ENCODE results near the gene PTP4A2. TPM values are rescaled to one million over a fixed set of nuclear protein-coding genes. Genes with fewer than 3 reads are reported as not detected.

The PTP4A2 gene
- total RNA-seq, 1 experiment from 2014 or later, result 201 TPM

DNA sequence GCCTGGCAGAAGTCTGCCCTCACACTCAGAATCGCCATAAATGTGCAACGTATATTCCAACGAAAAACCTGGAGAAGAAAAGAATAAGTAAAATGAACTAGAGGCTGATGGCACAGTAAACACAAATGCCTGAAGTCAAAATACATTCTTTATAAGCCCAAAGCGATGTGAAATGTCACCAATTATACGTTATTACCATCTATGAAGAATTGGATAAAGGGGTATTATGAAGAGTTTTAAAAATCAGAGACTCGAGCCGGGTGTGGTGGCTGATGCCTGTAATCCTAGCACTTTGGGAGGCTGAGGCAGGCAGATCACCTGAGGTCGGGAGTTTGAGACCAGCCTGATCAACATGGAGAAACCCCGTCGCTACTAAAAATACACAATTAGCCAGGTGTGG is 18.6 kb downstream of the PTP4A2 start:
- Histone ChIP-seq H3K4me2 (no peak overlapping the region), H3K27me3 (ENCODE audit: insufficient read depth, low read depth) (no peaks in the 10 kb centered on the region), H3K4me3 (no peak overlapping the region), H3K9me2 (ENCODE audit: insufficient read depth) (no peaks in the 10 kb centered on the region), H3K79me2 (ENCODE audit: low read depth) (peaks cover 98% of the 10 kb centered on the region), H4K20me1 (ENCODE audit: insufficient read depth) (peaks cover 97% of the 10 kb centered on the region), H3K4me1 (replicated peaks; ENCODE audit: insufficient read depth) (peaks cover 42% of the 10 kb centered on the region), H3K9me3 (ENCODE audit: insufficient read depth, low read depth) (no peaks in the 10 kb centered on the region), H3F3A (ENCODE audit: insufficient read depth, low read depth) (peaks cover 89% of the 10 kb centered on the region), H2AFZ (no peak overlapping the region), H3K36me3 (ENCODE audit: low read depth) (peaks cover 70% of the 10 kb centered on the region), H3K27ac (0 out of 2 replicates have a peak overlapping the region, but pooled peaks have one; percentile 3)
- DNase-seq, result no peak
- CTCF ChIA-PET, result no interaction called here
- intact Hi-C loops (cut with micrococcal nuclease; ENCODE audit: unreplicated experiment), result no loop called here
- BruUV-seq (replicated peaks), result no TSS peak
- TF ChIP-seq EZH2 (IDR thresholded peaks at IDR 0.05; ENCODE audit: low read depth), result no peak
- TF ChIP-seq, protein P1, sequence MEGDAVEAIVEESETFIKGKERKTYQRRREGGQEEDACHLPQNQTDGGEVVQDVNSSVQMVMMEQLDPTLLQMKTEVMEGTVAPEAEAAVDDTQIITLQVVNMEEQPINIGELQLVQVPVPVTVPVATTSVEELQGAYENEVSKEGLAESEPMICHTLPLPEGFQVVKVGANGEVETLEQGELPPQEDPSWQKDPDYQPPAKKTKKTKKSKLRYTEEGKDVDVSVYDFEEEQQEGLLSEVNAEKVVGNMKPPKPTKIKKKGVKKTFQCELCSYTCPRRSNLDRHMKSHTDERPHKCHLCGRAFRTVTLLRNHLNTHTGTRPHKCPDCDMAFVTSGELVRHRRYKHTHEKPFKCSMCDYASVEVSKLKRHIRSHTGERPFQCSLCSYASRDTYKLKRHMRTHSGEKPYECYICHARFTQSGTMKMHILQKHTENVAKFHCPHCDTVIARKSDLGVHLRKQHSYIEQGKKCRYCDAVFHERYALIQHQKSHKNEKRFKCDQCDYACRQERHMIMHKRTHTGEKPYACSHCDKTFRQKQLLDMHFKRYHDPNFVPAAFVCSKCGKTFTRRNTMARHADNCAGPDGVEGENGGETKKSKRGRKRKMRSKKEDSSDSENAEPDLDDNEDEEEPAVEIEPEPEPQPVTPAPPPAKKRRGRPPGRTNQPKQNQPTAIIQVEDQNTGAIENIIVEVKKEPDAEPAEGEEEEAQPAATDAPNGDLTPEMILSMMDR (conservative IDR thresholded peaks at IDR 0.05), result no peak
- POLR2A ChIA-PET (ENCODE audit: unreplicated experiment), result no interaction called here

DNA sequence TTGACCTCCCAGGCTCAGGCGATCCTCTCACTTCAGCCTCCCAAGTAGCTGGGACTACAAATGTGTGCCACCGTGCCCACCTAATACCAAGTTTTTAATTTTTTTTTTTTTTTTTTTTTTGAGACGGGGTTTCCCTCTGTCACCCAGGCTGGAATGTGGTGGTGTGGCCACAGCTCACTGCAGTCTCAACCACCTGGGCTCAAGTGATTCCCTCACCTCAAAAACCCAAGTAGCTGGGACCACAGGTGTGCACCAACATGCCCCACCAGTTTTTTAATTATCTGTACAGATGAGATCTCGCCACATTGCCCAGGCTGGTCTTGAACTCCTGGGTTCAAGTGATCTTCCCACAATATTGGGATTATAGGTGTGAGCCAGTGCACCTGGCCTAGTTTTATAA is 22.7 kb downstream of the PTP4A2 start:
- H3K27ac ChIP-seq, result 0 out of 2 replicates have a peak overlapping the region, but pooled peaks have one; percentile 1
- peaks cover 87% of the 10 kb centered on the region for H3K36me3 ChIP-seq (ENCODE audit: low read depth)
- H3K4me1 ChIP-seq (replicated peaks; ENCODE audit: insufficient read depth), result peaks cover 26% of the 10 kb centered on the region
- BruUV-seq (replicated peaks), result no TSS peak
- H2AFZ ChIP-seq, result no peak overlapping the region
- H3K4me3 ChIP-seq, result no peak overlapping the region
- intact Hi-C loops (cut with micrococcal nuclease; ENCODE audit: unreplicated experiment), result no loop called here
- TF ChIP-seq, protein P1 (conservative IDR thresholded peaks at IDR 0.05), result no peak
- TF ChIP-seq EZH2 (IDR thresholded peaks at IDR 0.05; ENCODE audit: low read depth), result no peak
- ChIA-PET POLR2A (ENCODE audit: unreplicated experiment) (no interaction called here), CTCF (interaction anchor here (0.6 kb wide), 1 partner anchor 224 kb away, joined by 5 read pairs; no protein-coding TSS in a partner anchor)
- no peaks in the 10 kb centered on the region for H3K27me3 ChIP-seq (ENCODE audit: insufficient read depth, low read depth)
- no peak for DNase-seq
- H4K20me1 ChIP-seq (ENCODE audit: insufficient read depth), result peaks cover 97% of the 10 kb centered on the region
- no peaks in the 10 kb centered on the region for H3K9me3 ChIP-seq (ENCODE audit: insufficient read depth, low read depth)
- no peak overlapping the region for H3K4me2 ChIP-seq
- H3K9me2 ChIP-seq (ENCODE audit: insufficient read depth), result no peaks in the 10 kb centered on the region
- H3K79me2 ChIP-seq (ENCODE audit: low read depth), result peaks cover 99% of the 10 kb centered on the region
- H3F3A ChIP-seq (ENCODE audit: insufficient read depth, low read depth), result peaks cover 91% of the 10 kb centered on the region

DNA sequence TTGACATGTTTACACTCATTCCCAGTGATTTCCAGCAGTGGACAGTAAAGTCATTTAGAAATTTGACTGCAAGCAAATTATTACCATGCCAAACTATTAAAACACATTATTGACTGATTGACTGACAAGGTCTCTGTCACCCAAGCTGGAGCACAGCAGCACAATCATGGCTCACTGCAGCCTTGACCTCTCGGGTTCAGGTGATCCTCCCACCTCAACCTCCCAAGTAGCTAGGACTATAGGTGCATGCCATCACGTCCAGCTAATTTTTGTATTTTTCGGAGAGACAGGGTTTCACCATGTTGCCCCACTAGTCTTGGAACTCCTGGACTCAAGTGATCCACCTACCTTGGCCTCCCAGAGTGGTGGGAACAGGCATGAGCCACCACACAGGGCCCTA is 24.2 kb downstream of the PTP4A2 start:
- BruUV-seq (replicated peaks), result TSS peak; percentile 2
- peaks cover 92% of the 10 kb centered on the region for H3F3A ChIP-seq (ENCODE audit: insufficient read depth, low read depth)
- H3K27ac ChIP-seq, result 0 out of 2 replicates have a peak overlapping the region, but pooled peaks have one; percentile 1
- no peaks in the 10 kb centered on the region for H3K9me3 ChIP-seq (ENCODE audit: insufficient read depth, low read depth)
- peaks cover 97% of the 10 kb centered on the region for H4K20me1 ChIP-seq (ENCODE audit: insufficient read depth)
- H3K79me2 ChIP-seq (ENCODE audit: low read depth), result peaks cover 99% of the 10 kb centered on the region
- no peak overlapping the region for H3K4me2 ChIP-seq
- no peak for TF ChIP-seq EZH2 (IDR thresholded peaks at IDR 0.05; ENCODE audit: low read depth)
- TF ChIP-seq, protein P1 (conservative IDR thresholded peaks at IDR 0.05), result no peak
- no peak overlapping the region for H3K4me3 ChIP-seq
- peaks cover 26% of the 10 kb centered on the region; the same call in 1 of the 2 replicates for H3K4me1 ChIP-seq (replicated peaks; ENCODE audit: insufficient read depth)
- H3K9me2 ChIP-seq (ENCODE audit: insufficient read depth), result no peaks in the 10 kb centered on the region
- no peak for DNase-seq
- no peaks in the 10 kb centered on the region for H3K27me3 ChIP-seq (ENCODE audit: insufficient read depth, low read depth)
- H3K36me3 ChIP-seq (ENCODE audit: low read depth), result peaks cover 93% of the 10 kb centered on the region
- no peak overlapping the region for H2AFZ ChIP-seq
- intact Hi-C loops (cut with micrococcal nuclease; ENCODE audit: unreplicated experiment), result no loop called here
- CTCF ChIA-PET, result interaction anchor here (1.0 kb wide), 2 partner anchors 50 to 91 kb away, joined by 4 to 7 read pairs; no protein-coding TSS in a partner anchor
- POLR2A ChIA-PET (ENCODE audit: unreplicated experiment), result no interaction called here

Measured in PC-9 (cell line).